Measurements from ENCODE around the gene IFT20.

IFT20 gene

GRCh38 chr17:28335201-28335958 is at the start of gene IFT20, which contains the start of gene TNFAIP1:
IFT20 (minus strand) TSS chr17:28335472; CDS start chr17:28331985, 3,487 bp downstream.
TNFAIP1 (plus strand) TSS chr17:28335761; CDS start chr17:28339522, 3,761 bp downstream.
- peak; percentile 98 to 99 for DNase-seq

- no peak for DNase-seq
These were observed 49.7 kb upstream of the IFT20 start for GRCh38 chr17:28385037-28385400.

GRCh38 chr17:28384281-28385036 is 49.2 kb upstream of the IFT20 start:
- DNase-seq, result no peak

GRCh38 chr17:28381141-28381825 is 46.0 kb upstream of the IFT20 start:
- no peak for DNase-seq

GRCh38 chr17:28379814-28380801 is 44.8 kb upstream of the IFT20 start:
- DNase-seq, result no peak

- DNase-seq, result no peak
These were observed 37.6 kb upstream of the IFT20 start for GRCh38 chr17:28372945-28373274.

GRCh38 chr17:28372203-28372944 is 37.1 kb upstream of the IFT20 start:
- DNase-seq, result no peak

GRCh38 chr17:28371245-28372202 is 36.3 kb upstream of the IFT20 start, which contains the start of gene SARM1:
SARM1 (plus strand) TSS chr17:28371694; CDS start chr17:28372033, 339 bp downstream.
- DNase-seq, result peak; percentile 84 to 94

GRCh38 chr17:28370744-28371103 is 35.5 kb upstream of the IFT20 start:
- DNase-seq, result no peak

GRCh38 chr17:28370035-28370743 is 34.9 kb upstream of the IFT20 start, which contains the start of gene VTN:
VTN (minus strand) TSS chr17:28370307; CDS start chr17:28370203, 104 bp downstream.
- DNase-seq, result no peak

- no peak for DNase-seq
These were observed 34.4 kb upstream of the IFT20 start for GRCh38 chr17:28369684-28370034.

GRCh38 chr17:28368915-28369683 is 33.8 kb upstream of the IFT20 start:
- no peak for DNase-seq

- no peak for DNase-seq
These were observed 33.1 kb upstream of the IFT20 start for GRCh38 chr17:28368306-28368831.

- no peak for DNase-seq
These were observed 32.5 kb upstream of the IFT20 start for GRCh38 chr17:28367641-28368305.

- DNase-seq, result no peak
These were observed 31.3 kb upstream of the IFT20 start for GRCh38 chr17:28366605-28367004.

GRCh38 chr17:28365487-28365886 is 30.2 kb upstream of the IFT20 start:
- no peak for DNase-seq

GRCh38 chr17:28364665-28365363 is 29.5 kb upstream of the IFT20 start, which contains the start of gene SEBOX:
SEBOX (minus strand) TSS chr17:28365199; CDS start chr17:28365151, 48 bp downstream.
- no peak for DNase-seq
